Right atrium auricular region (tissue), 2 donors: ENCODE data around the gene ZNRF2. TPM values are rescaled to one million over a fixed set of nuclear protein-coding genes. Genes with fewer than 3 reads are reported as not detected.

Experiments used
- DNase-seq: peaks from one replicate; pipeline ENCODE4 v3.0.0-alpha.2; 2019; ENCODE audit warnings: low spot score
- H3K27ac ChIP-seq, 2 donors: fragments of 200-600 bp; sonication (generic); 1 replicate in 1 of 2; 2 replicates in 1 of 2; pipeline ENCODE4 v1.5.1; 2016 to 2019
- H3K27me3 ChIP-seq, 2 donors: fragments of 200-600 bp; sonication (generic); one replicate each; pipeline versions ENCODE4 v1.5.1 to v1.6.0; 2017 to 2019
- H3K36me3 ChIP-seq: fragments of 200-600 bp; sonication (generic); one replicate; pipeline ENCODE4 v1.5.1; 2016
- H3K4me1 ChIP-seq, 2 donors: fragments of 200-600 bp; sonication (generic); one replicate each; pipeline versions ENCODE4 v1.5.1 to v1.6.0; 2017 to 2019
- H3K4me3 ChIP-seq, 2 donors: fragments of 200-600 bp; sonication (generic); 1 replicate in 1 of 2; 2 replicates in 1 of 2; pipeline ENCODE4 v1.5.1; 2017 to 2019; ENCODE audit warnings: mild to moderate bottlenecking in 1 of 2, moderate library complexity in 1 of 2
- H3K9me3 ChIP-seq, 2 donors: fragments of 200-600 bp; sonication (generic); one replicate each; pipeline ENCODE4 v1.5.1; 2019
- CTCF ChIP-seq, 2 donors: fragments of 200-600 bp; sonication (generic); IDR thresholded peaks; one replicate each; pipeline ENCODE4 v1.5.1; 2019; ENCODE audit warnings: antibody characterized with exemption in 2 of 2
- total RNA-seq, 2 donors: library from RNA; depleted of rRNA; stranded (reverse); fragments of >200 nt; gene quantifications; one replicate each; pipeline ENCODE4 v1.1.0, GENCODE V29; 2016

Gene ZNRF2
- total RNA-seq, 2 donors from 2014 or later, result 7.6 to 9.7 TPM

DNA sequence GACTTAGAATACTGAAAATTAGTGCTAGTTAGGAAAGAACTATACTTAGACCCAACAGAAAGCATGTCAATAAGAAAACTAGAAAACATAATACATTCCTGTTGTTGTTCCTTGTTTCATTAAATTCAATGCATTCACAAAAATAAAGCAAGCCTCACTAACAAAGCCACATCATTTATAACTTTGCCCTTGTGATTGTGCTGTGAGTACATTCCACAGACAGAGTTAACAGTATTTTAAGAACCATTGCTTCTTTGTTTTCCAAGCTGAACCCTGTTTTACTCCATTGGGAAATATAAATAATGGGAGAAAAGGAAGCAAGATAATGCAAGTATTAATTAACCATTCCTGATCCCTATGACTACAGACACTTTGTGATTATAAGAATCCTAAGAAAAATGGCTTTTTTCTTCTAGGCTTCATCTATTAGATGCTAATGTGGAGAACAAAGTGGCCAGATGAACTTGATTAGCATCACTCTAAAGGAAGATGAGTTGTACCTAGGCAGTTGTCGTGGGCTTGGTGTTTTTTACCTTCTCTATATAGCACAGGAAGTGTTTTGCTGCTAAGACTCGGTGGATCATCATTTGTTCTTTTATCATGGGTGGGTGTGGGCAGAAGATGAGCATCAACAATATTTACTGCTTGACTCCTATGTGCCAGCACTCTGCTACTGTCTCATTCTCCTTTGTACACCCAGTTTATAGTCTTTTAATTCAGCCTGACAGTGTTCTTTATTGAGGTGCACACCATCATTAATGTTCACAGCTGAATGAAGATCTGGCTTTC lies 34.2 kb upstream of the ZNRF2 start:
- Histone ChIP-seq H3K4me1 (peaks cover 0 to 16% of the 10 kb centered on the region in 2 donors), H3K27ac (no peak overlapping the region), H3K9me3 (no peaks in the 10 kb centered on the region)

DNA sequence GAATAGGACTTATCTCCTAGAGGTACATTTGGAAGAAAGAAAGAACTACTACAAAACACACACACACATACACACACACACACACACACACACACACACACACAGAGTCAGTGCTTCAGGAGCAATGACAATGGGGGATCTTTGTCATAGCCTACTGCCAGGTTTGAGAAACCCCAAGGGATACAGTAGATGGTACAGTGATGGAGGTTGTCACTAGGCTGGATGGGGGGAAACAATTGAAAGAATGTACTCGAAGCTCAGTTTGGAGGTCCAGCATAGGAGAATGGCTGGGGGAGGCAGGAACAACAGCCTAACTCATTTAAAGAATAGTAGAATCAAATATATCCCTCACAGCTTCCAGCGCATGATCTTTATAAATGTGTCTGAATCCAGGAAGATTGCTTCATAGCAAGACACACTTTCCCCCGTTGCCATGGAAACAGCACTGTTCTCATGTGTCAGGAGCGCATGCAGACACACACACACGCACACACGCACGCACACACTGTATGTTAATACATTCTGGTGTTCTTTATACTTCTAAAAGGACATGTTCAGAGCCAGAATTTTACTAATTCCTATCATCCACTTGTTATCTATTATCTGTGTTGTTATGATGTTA lies 32.6 kb upstream of the ZNRF2 start:
- DNase-seq, result no peak
- Histone ChIP-seq H3K36me3 (no peaks in the 10 kb centered on the region), H3K4me3 (no peak overlapping the region), H3K27me3 (no peaks in the 10 kb centered on the region), H3K4me1 (peaks cover 0 to 16% of the 10 kb centered on the region in 2 donors), H3K9me3 (no peaks in the 10 kb centered on the region), H3K27ac (no peak overlapping the region)
- no peak for TF ChIP-seq CTCF (IDR thresholded peaks at IDR 0.05)

More for the DNA sequence above, 34.2 kb upstream of the ZNRF2 start:
- no peaks in the 10 kb centered on the region for H3K36me3 ChIP-seq
- DNase-seq, result no peak
- TF ChIP-seq CTCF (IDR thresholded peaks at IDR 0.05), result no peak
- no peak overlapping the region for H3K4me3 ChIP-seq
- H3K27me3 ChIP-seq, result no peaks in the 10 kb centered on the region

- no peak overlapping the region for H3K27ac ChIP-seq
Measured at GRCh38 chr7:30252885-30253795, 31.3 kb upstream of the ZNRF2 start.

GRCh38 chr7:30253796-30254165 lies 30.6 kb upstream of the ZNRF2 start:
- no peak for TF ChIP-seq CTCF (IDR thresholded peaks at IDR 0.05)
- Histone ChIP-seq H3K9me3 (no peaks in the 10 kb centered on the region), H3K36me3 (no peaks in the 10 kb centered on the region), H3K27me3 (no peaks in the 10 kb centered on the region), H3K4me1 (peaks cover 0 to 16% of the 10 kb centered on the region in 2 donors), H3K27ac (no peak overlapping the region), H3K4me3 (no peak overlapping the region)
- no peak for DNase-seq

More at GRCh38 chr7:30252885-30253795, 31.3 kb upstream of the ZNRF2 start:
- Histone ChIP-seq H3K36me3 (no peaks in the 10 kb centered on the region), H3K27me3 (no peaks in the 10 kb centered on the region), H3K4me1 (peaks cover 0 to 16% of the 10 kb centered on the region in 2 donors), H3K9me3 (no peaks in the 10 kb centered on the region), H3K4me3 (no peak overlapping the region)
- TF ChIP-seq CTCF (IDR thresholded peaks at IDR 0.05), result no peak
- DNase-seq, result no peak

- no peak for TF ChIP-seq CTCF (IDR thresholded peaks at IDR 0.05)
- Histone ChIP-seq H3K27me3 (no peaks in the 10 kb centered on the region), H3K27ac (no peak overlapping the region), H3K9me3 (no peaks in the 10 kb centered on the region), H3K4me1 (peaks cover 0 to 16% of the 10 kb centered on the region in 2 donors), H3K36me3 (no peaks in the 10 kb centered on the region), H3K4me3 (no peak overlapping the region)
- no peak for DNase-seq
Measured at GRCh38 chr7:30254248-30254647, 30.1 kb upstream of the ZNRF2 start.
